Fibroblast of skin of left biceps (primary cell): ENCODE measurements around the gene KRT79.

Experiments
- DNase-seq, 2 experiments: peaks; one replicate each; pipeline ENCODE4 v3.0.0-alpha.2; 2013; ENCODE audit warnings: low read depth in 2 of 2

KRT79 gene

GRCh38 chr12:52835271-52836041 lies 1.3 kb upstream of the KRT79 start:
- DNase-seq, result no peak

GRCh38 chr12:52834727-52835001 lies 553 bp upstream of the KRT79 start:
- DNase-seq, result no peak

GRCh38 chr12:52832985-52833905 lies 866 bp downstream of the KRT79 start:
- no peak for DNase-seq

- DNase-seq, result no peak
Measured at GRCh38 chr12:52832451-52832850, 1.7 kb downstream of the KRT79 start.

GRCh38 chr12:52831251-52831650 lies 2.9 kb downstream of the KRT79 start:
- DNase-seq, result no peak

- DNase-seq, result no peak
Measured at GRCh38 chr12:52829986-52830770, 3.9 kb downstream of the KRT79 start.

- DNase-seq, result no peak
Measured at GRCh38 chr12:52828591-52829021, 5.5 kb downstream of the KRT79 start.

GRCh38 chr12:52828156-52828555 lies 6.0 kb downstream of the KRT79 start:
- no peak for DNase-seq

GRCh38 chr12:52827499-52828090 lies 6.5 kb downstream of the KRT79 start:
- no peak for DNase-seq

GRCh38 chr12:52826611-52827498 lies 7.3 kb downstream of the KRT79 start:
- DNase-seq, result no peak

GRCh38 chr12:52825961-52826360 lies 8.2 kb downstream of the KRT79 start:
- DNase-seq, result no peak

GRCh38 chr12:52824741-52825410 lies 9.2 kb downstream of the KRT79 start:
- no peak for DNase-seq

GRCh38 chr12:52823761-52824450 lies 10.2 kb downstream of the KRT79 start:
- DNase-seq, result no peak

- no peak for DNase-seq
Measured at GRCh38 chr12:52822771-52823510, 11.2 kb downstream of the KRT79 start.

GRCh38 chr12:52821826-52822660 lies 12.1 kb downstream of the KRT79 start:
- DNase-seq, result no peak

GRCh38 chr12:52821071-52821730 lies 12.9 kb downstream of the KRT79 start:
- no peak for DNase-seq

GRCh38 chr12:52820521-52820920 lies 13.6 kb downstream of the KRT79 start:
- no peak for DNase-seq
